IPS-11a (cell line): ENCODE measurements around the gene IRF8.
"Not testable (repeated sequence)": the region's sequence is repeated elsewhere in the genome, so short reads cannot be mapped to it uniquely, and the experiment has no call there.

Experiments
- H3K4me3 ChIP-seq: one replicate; pipeline ENCODE4 v1.5.1; 2013; ENCODE audit warnings: low read depth, low read length, control low read depth

Gene IRF8

GRCh38 chr16:85892760-85893159 is 6.2 kb upstream of the IRF8 start:
- H3K4me3 ChIP-seq = no peak overlapping the region

GRCh38 chr16:85894266-85894665 is 4.7 kb upstream of the IRF8 start:
- no peak overlapping the region for H3K4me3 ChIP-seq

- no peak overlapping the region for H3K4me3 ChIP-seq
Measured at GRCh38 chr16:85897382-85897781, 1.6 kb upstream of the IRF8 start.

GRCh38 chr16:85899444-85899843 is 482 bp downstream of the IRF8 start:
- H3K4me3 ChIP-seq = peak overlapping the region; percentile 45

- H3K4me3 ChIP-seq = no peak overlapping the region
Measured at GRCh38 chr16:85900027-85900792, 1.2 kb downstream of the IRF8 start.

- H3K4me3 ChIP-seq = no peak overlapping the region
Measured at GRCh38 chr16:85901110-85901509, 2.1 kb downstream of the IRF8 start.

- H3K4me3 ChIP-seq = no peak overlapping the region
Measured at GRCh38 chr16:85901773-85902365, 2.9 kb downstream of the IRF8 start.

- H3K4me3 ChIP-seq = no peak overlapping the region
Measured at GRCh38 chr16:85902366-85903155, 3.6 kb downstream of the IRF8 start.

GRCh38 chr16:85903559-85903958 is 4.6 kb downstream of the IRF8 start:
- no peak overlapping the region for H3K4me3 ChIP-seq

- H3K4me3 ChIP-seq = no peak overlapping the region
Measured at GRCh38 chr16:85905110-85906095, 6.4 kb downstream of the IRF8 start.

- H3K4me3 ChIP-seq = no peak overlapping the region
Measured at GRCh38 chr16:85906349-85906748, 7.4 kb downstream of the IRF8 start.

GRCh38 chr16:85907231-85907630 is 8.3 kb downstream of the IRF8 start:
- H3K4me3 ChIP-seq = not testable (repeated sequence)

GRCh38 chr16:85908444-85908843 is 9.5 kb downstream of the IRF8 start:
- H3K4me3 ChIP-seq = no peak overlapping the region

GRCh38 chr16:85908889-85909589 is 10.1 kb downstream of the IRF8 start:
- no peak overlapping the region for H3K4me3 ChIP-seq

- no peak overlapping the region for H3K4me3 ChIP-seq
Measured at GRCh38 chr16:85909932-85910853, 11.2 kb downstream of the IRF8 start.

- no peak overlapping the region for H3K4me3 ChIP-seq
Measured at GRCh38 chr16:85910854-85911247, 11.9 kb downstream of the IRF8 start.

- H3K4me3 ChIP-seq = no peak overlapping the region
Measured at GRCh38 chr16:85911251-85911930, 12.4 kb downstream of the IRF8 start.

GRCh38 chr16:85912211-85912974 is 13.4 kb downstream of the IRF8 start:
- H3K4me3 ChIP-seq = no peak overlapping the region
